ENCODE data around the gene DCHS2. TPM values are rescaled to one million over a fixed set of nuclear protein-coding genes. Genes with fewer than 3 reads are reported as not detected.

The DCHS2 gene
- total and polyA plus RNA-seq, 2 of the 8 experiments (the other 6 are each of a cell fraction or from before 2014, with no cell fraction given): 0.54 to 2.6 TPM

GRCh38 chr4:154312246-154312645 lies 179.4 kb downstream of the DCHS2 start:
- Histone ChIP-seq H3K36me3 (ENCODE audit: control insufficient read depth in 2 of 4, insufficient read depth in 4 of 4, low read length in 3 of 4) (no peaks in the 10 kb centered on the region), H3K4ac (replicated peaks; ENCODE audit: insufficient read length, low read depth, low read length) (no peak overlapping the region), H3K23ac (ENCODE audit: insufficient read length) (no peak overlapping the region), H4K8ac (ENCODE audit: extremely low read depth, insufficient read depth, low read length) (no peak overlapping the region), H2BK12ac (ENCODE audit: low read depth, low read length) (no peak overlapping the region), H4K20me1 (replicated peaks in 1 of 2; ENCODE audit: control insufficient read depth in 1 of 2, insufficient read depth in 2 of 2, low read length in 2 of 2) (no peaks in the 10 kb centered on the region), H3K23me2 (ENCODE audit: low read depth, low read length) (no peaks in the 10 kb centered on the region), H3K4me3 (ENCODE audit: extremely low read depth in 1 of 4, insufficient read depth in 2 of 4, low read depth in 3 of 4, low read length in 4 of 4) (no peak overlapping the region), H4K5ac (ENCODE audit: insufficient read length, low read depth, low read length) (no peak overlapping the region), H4K91ac (replicated peaks; ENCODE audit: insufficient read length, low read length) (no peak overlapping the region), H2BK15ac (ENCODE audit: low read length) (no peak overlapping the region), H2AK5ac (ENCODE audit: low read depth, low read length) (no peak overlapping the region), H2BK120ac (replicated peaks; ENCODE audit: low read depth, low read length) (no peak overlapping the region), H3K79me2 (ENCODE audit: control insufficient read depth in 1 of 2, insufficient read depth in 2 of 2, low read length in 2 of 2) (no peaks in the 10 kb centered on the region), H3K9ac (replicated peaks in 1 of 4; ENCODE audit: extremely low read depth in 1 of 4, low read depth in 3 of 4, low read length in 3 of 4) (no peak overlapping the region), H3K4me2 (ENCODE audit: insufficient read depth in 1 of 2, low read depth in 2 of 2, low read length in 2 of 2) (no peak overlapping the region), H3K14ac (ENCODE audit: insufficient read length) (no peak overlapping the region), H3K27me3 (replicated peaks in 1 of 4; ENCODE audit: control insufficient read depth in 3 of 4, extremely low read depth in 1 of 4, insufficient read depth in 3 of 4, low read length in 3 of 4) (no peaks in the 10 kb centered on the region), H3K27ac (ENCODE audit: low read depth, low read length) (no peak overlapping the region), H3K79me1 (ENCODE audit: low read depth, low read length) (no peaks in the 10 kb centered on the region), H3K9me3 (ENCODE audit: insufficient read depth in 2 of 2, low read depth in 1 of 2, low read length in 1 of 2) (peaks cover 0 to 5% of the 10 kb centered on the region in 2 experiments; a peak in 1 of 4 replicates), H3K18ac (ENCODE audit: extremely low read depth, low read length) (no peak overlapping the region), H2BK20ac (ENCODE audit: low read length) (no peak overlapping the region), H2AFZ (ENCODE audit: low read length) (no peak overlapping the region), H2BK5ac (ENCODE audit: low read depth, low read length) (no peak overlapping the region), H3K4me1 (replicated peaks in 1 of 4; ENCODE audit: control insufficient read depth in 3 of 4, insufficient read depth in 4 of 4, low read length in 3 of 4) (peaks cover 0 to 6% (median 3%) of the 10 kb centered on the region in 4 experiments; a peak in 2 of 7 replicates), H3K56ac (replicated peaks; ENCODE audit: insufficient read length, low read depth, low read length) (no peak overlapping the region)
- POLR2A ChIA-PET (ENCODE audit: partially characterized antibody): no interaction called here
- no peak for DNase-seq (ENCODE audit: low read depth in 1 of 2, low spot score in 2 of 2)
- FAIRE-seq: no peak
- CTCF ChIA-PET (ENCODE audit: partially characterized antibody): interaction anchor here (1.0 kb wide), 1 partner anchor 46 kb away, joined by 3 read pairs; no protein-coding TSS in a partner anchor
- WGBS, 2 experiments (ENCODE audit: extremely low coverage in 1 of 2, insufficient coverage in 1 of 2, insufficient read length in 1 of 2, insufficient replicate concordance in 2 of 2, low coverage in 1 of 2, low lambda C conversion rate in 2 of 2, missing lambda C conversion rate in 1 of 2): 91% methylated on average over 7 of the region's 7 CpGs; no CpG with 5 or more reads in 1 of the 2 experiments
- TF ChIP-seq SUZ12 (IDR thresholded peaks at IDR 0.05; ENCODE audit: low read length) (no peak), TAF1 (IDR thresholded peaks at IDR 0.05; ENCODE audit: low read depth, low read length) (no peak), FOSL1 (IDR thresholded peaks at IDR 0.05; ENCODE audit: insufficient read depth, low read depth, low read length) (no peak), SIN3A (conservative IDR thresholded peaks at IDR 0.05 in 1 of 2, IDR thresholded peaks at IDR 0.05 in 1 of 2; ENCODE audit: low read depth in 1 of 2, low read length in 2 of 2) (no peak), CREB1 (IDR thresholded peaks at IDR 0.05) (no peak), ZNF274 (IDR thresholded peaks at IDR 0.05; ENCODE audit: borderline replicate concordance, extremely low read depth, low read length) (no peak), SP2 (IDR thresholded peaks at IDR 0.05; ENCODE audit: low read length) (no peak), TEAD4 (IDR thresholded peaks at IDR 0.05; ENCODE audit: low read depth, low read length) (no peak), ASH2L (IDR thresholded peaks at IDR 0.05; ENCODE audit: low read length) (no peak), PHF8 (conservative IDR thresholded peaks at IDR 0.05; ENCODE audit: low read depth, low read length) (no peak), SP4 (IDR thresholded peaks at IDR 0.05; ENCODE audit: low read length) (no peak), CHD1 (IDR thresholded peaks at IDR 0.05; ENCODE audit: low read depth, low read length) (no peak), ATF2 (IDR thresholded peaks at IDR 0.05; ENCODE audit: low read length) (no peak), BCL11A (IDR thresholded peaks at IDR 0.05; ENCODE audit: low read depth in 2 of 2, low read length in 2 of 2) (no peak)

Measured in H1 (cell line).